ENCODE data around the gene FABP2.
"Not testable (repeated sequence)": the region's sequence is repeated elsewhere in the genome, so short reads cannot be mapped to it uniquely, and the experiment has no call there.

Gene FABP2

GRCh38 chr4:119299260-119299671, 22.7 kb downstream of the FABP2 start:
- ATAC-seq (peak; percentile 3), DNase-seq (ENCODE audit: low spot score in 2 of 2) (no peak)
- H3K4me3 Mint-ChIP-seq: peak overlapping the region; percentile 99
- H3K4me1 Mint-ChIP-seq: peaks cover 18% of the 10 kb centered on the region
- no peaks in the 10 kb centered on the region for H3K9me3 Mint-ChIP-seq
- H3K36me3 Mint-ChIP-seq: peaks cover 50% of the 10 kb centered on the region
- H3K27ac Mint-ChIP-seq: peak overlapping the region; percentile 99

GRCh38 chr4:119297795-119298194, 24.1 kb downstream of the FABP2 start:
- Mint-ChIP-seq H3K36me3 (peaks cover 50% of the 10 kb centered on the region), H3K27ac (no peak overlapping the region), H3K4me3 (peak overlapping the region; percentile 99), H3K4me1 (peaks cover 18% of the 10 kb centered on the region), H3K9me3 (no peaks in the 10 kb centered on the region)
- DNase-seq (ENCODE audit: low spot score in 2 of 2) (no peak), ATAC-seq (no peak)

DNA sequence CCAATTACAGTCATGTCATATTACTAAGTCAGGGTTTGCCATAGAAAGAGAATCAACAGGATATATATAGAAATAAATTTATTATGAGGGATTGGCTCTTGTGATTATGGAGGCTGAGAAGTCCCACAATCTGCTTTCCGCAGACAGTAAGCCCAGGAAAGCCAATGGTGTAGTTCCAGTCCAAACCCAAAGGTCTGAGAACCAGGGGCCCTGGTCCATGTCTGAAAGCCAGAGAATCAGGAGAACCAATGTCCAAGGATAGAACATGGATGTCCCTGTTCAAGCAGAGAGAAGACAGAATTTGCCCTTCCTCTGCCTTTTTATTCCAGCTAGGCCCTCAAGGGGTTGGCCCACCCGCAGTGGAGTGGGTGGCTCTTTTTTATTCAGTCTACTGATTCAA, 25.6 kb downstream of the FABP2 start:
- Mint-ChIP-seq H3K9me3 (no peaks in the 10 kb centered on the region), H3K27ac (peak overlapping the region; percentile 10), H3K4me1 (peaks cover 14% of the 10 kb centered on the region), H3K36me3 (peaks cover 56% of the 10 kb centered on the region), H3K4me3 (no peak overlapping the region)
- ATAC-seq (no peak), DNase-seq (ENCODE audit: low spot score in 2 of 2) (no peak)

DNA sequence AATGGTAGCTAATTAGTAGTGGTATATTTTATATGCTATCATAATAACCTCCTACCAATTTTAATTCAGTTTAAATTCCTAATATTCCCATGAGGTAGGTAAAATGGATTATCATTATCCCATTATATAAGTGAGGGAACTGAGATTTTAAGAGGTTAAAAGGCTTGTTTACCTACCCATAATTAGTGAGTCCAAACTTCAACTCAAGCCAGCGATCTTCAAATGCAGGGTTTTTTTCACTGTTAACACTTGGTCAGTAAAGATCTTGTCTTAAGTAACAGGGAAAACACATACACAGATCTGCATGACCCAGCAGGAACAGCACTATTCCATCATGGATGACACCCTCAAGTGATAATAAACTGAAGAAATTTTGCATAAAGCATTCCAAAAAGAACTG, 31.3 kb downstream of the FABP2 start:
- H3K27ac Mint-ChIP-seq: no peak overlapping the region
- H3K4me1 Mint-ChIP-seq: no peaks in the 10 kb centered on the region
- H3K9me3 Mint-ChIP-seq: no peaks in the 10 kb centered on the region
- H3K36me3 Mint-ChIP-seq: peaks cover 6% of the 10 kb centered on the region
- DNase-seq (ENCODE audit: low spot score in 2 of 2): no peak
- no peak for ATAC-seq
- H3K4me3 Mint-ChIP-seq: no peak overlapping the region

GRCh38 chr4:119289313-119289712, 32.6 kb downstream of the FABP2 start:
- no peak for DNase-seq (ENCODE audit: low spot score in 2 of 2)
- Mint-ChIP-seq H3K36me3 (peaks cover 6% of the 10 kb centered on the region), H3K9me3 (no peaks in the 10 kb centered on the region), H3K4me1 (peaks cover 7% of the 10 kb centered on the region), H3K4me3 (no peak overlapping the region), H3K27ac (no peak overlapping the region)
- no peak for ATAC-seq

- ATAC-seq (no peak), DNase-seq (ENCODE audit: low spot score in 2 of 2) (no peak)
- Mint-ChIP-seq H3K4me3 (no peak overlapping the region), H3K27ac (no peak overlapping the region), H3K4me1 (peaks cover 7% of the 10 kb centered on the region), H3K9me3 (no peaks in the 10 kb centered on the region), H3K36me3 (no peaks in the 10 kb centered on the region)
Measured at GRCh38 chr4:119286377-119287002, 35.4 kb downstream of the FABP2 start.

DNA sequence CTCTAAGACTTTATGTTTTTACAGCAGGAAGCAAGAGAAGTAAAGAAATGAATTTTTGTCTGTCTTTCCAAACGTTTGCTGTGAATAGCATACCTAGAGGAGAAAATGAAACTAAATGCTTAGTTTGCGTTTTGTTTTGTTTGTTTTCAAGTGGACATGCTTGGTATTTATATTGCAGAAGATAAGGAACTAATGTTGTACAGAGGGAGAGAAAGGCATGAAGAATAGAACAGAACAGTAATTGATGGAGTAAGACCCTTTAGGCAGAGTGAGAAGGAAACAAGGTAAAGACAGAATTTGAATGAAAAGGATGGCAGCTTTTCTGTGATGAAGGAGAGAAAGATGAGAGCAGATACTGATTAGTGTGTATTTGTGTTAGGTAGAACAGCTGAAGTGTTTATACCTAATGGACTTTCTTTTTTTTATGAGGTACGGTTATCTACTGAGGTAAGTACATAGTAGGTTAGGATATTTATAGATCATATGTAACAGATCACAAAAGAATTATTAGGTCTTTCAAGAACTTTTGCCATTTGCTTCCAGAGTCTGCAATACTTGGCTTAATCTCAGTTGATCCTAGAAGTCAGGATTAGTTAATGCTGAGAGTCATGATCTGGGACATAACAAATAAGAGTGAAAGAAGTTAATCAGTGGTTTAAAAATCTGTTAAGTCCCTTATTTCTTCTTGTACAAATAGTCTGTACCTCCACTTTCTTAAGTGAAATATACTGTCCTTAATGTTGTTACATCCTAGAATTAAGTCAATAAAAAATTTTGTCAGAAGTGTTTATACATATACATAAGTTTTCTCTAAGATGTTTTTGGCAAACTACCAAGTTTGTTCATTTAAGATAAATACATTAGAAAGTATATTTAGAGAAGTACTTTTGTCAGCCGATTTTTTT, 36.8 kb downstream of the FABP2 start:
- Mint-ChIP-seq H3K4me1 (peaks cover 7% of the 10 kb centered on the region), H3K36me3 (no peaks in the 10 kb centered on the region), H3K27ac (peak overlapping the region; percentile 8), H3K4me3 (peak overlapping the region; percentile 26), H3K9me3 (no peaks in the 10 kb centered on the region)
- ATAC-seq (no peak), DNase-seq (ENCODE audit: low spot score in 2 of 2) (no peak)

DNA sequence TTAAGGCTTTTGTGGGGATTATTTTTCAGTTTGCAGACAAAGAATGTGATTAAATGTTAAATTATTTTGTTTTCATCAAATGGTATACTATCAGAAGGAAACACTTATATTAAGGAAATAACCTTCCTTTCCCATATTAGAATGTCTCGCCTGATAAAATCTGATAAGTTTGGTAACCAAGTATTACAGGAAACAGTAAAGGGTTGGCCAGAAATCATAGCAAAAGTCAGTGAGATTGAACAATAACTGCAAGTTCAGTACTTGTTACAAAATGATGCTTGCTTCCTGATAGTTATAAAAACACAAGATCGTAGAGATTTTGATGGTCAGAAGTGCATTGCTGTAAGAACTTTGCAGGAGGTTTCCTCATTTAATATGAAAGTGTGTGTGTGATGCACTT, 40.5 kb downstream of the FABP2 start:
- Mint-ChIP-seq H3K36me3 (no peaks in the 10 kb centered on the region), H3K4me3 (no peak overlapping the region)
- DNase-seq (ENCODE audit: low spot score in 2 of 2): no peak

GRCh38 chr4:119279945-119280344, 42.0 kb downstream of the FABP2 start:
- not testable (repeated sequence) for H3K4me3 Mint-ChIP-seq, H3K4me1 Mint-ChIP-seq

More for the DNA sequence above, 40.5 kb downstream of the FABP2 start:
- ATAC-seq: no peak
- Mint-ChIP-seq H3K4me1 (peaks cover 7% of the 10 kb centered on the region), H3K27ac (no peak overlapping the region), H3K9me3 (no peaks in the 10 kb centered on the region)

DNA sequence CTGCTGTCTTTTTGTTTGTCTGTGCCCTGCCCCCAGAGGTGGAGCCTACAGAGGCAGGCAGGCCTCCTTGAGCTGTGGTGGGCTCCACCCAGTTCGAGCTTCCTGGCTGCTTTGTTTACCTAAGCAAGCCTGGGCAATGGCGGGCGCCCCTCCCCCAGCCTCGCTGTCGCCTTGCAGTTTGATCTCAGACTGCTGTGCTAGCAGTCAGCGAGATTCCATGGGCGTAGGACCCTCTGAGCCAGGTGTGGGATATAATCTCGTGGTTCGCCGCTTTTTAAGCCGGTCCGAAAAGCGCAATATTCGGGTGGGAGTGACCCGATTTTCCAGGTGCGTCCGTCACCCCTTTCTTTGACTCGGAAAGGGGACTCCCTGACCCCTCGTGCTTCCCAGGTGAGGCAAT, 42.4 kb downstream of the FABP2 start:
- ATAC-seq; H3K27ac Mint-ChIP-seq; H3K4me1 Mint-ChIP-seq; H3K4me3 Mint-ChIP-seq; H3K9me3 Mint-ChIP-seq; DNase-seq (ENCODE audit: low spot score in 2 of 2); H3K36me3 Mint-ChIP-seq: not testable (repeated sequence)

More at GRCh38 chr4:119279945-119280344, 42.0 kb downstream of the FABP2 start:
- H3K36me3 Mint-ChIP-seq; H3K27ac Mint-ChIP-seq; DNase-seq (ENCODE audit: low spot score in 2 of 2); ATAC-seq; H3K9me3 Mint-ChIP-seq: not testable (repeated sequence)

- H3K9me3 Mint-ChIP-seq: no peaks in the 10 kb centered on the region
- H3K36me3 Mint-ChIP-seq: peaks cover 23% of the 10 kb centered on the region
- H3K4me3 Mint-ChIP-seq: no peak overlapping the region
- no peaks in the 10 kb centered on the region for H3K4me1 Mint-ChIP-seq
- no peak for ATAC-seq
- H3K27ac Mint-ChIP-seq: no peak overlapping the region
- DNase-seq (ENCODE audit: low spot score in 2 of 2): no peak
Measured at GRCh38 chr4:119271361-119272085, 50.4 kb downstream of the FABP2 start.

GRCh38 chr4:119268466-119268865, 53.5 kb downstream of the FABP2 start:
- no peaks in the 10 kb centered on the region for H3K9me3 Mint-ChIP-seq
- no peaks in the 10 kb centered on the region for H3K4me1 Mint-ChIP-seq
- H3K36me3 Mint-ChIP-seq: peaks cover 23% of the 10 kb centered on the region
- no peak overlapping the region for H3K27ac Mint-ChIP-seq
- no peak overlapping the region for H3K4me3 Mint-ChIP-seq
- ATAC-seq (no peak), DNase-seq (ENCODE audit: low spot score in 2 of 2) (no peak)
